Measurements from ENCODE around the gene B3GNT3. TPM values are rescaled to one million over a fixed set of nuclear protein-coding genes. Genes with fewer than 3 reads are reported as not detected.
A peak's percentile ranks its signal among the peaks of the same experiment; 100 is the strongest.

B3GNT3 gene, protein sequence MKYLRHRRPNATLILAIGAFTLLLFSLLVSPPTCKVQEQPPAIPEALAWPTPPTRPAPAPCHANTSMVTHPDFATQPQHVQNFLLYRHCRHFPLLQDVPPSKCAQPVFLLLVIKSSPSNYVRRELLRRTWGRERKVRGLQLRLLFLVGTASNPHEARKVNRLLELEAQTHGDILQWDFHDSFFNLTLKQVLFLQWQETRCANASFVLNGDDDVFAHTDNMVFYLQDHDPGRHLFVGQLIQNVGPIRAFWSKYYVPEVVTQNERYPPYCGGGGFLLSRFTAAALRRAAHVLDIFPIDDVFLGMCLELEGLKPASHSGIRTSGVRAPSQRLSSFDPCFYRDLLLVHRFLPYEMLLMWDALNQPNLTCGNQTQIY
- total RNA-seq (1 to 10 TPM in 2 of 7 donors, under 1 TPM in 3, not detected in 2; 0.36 to 1.6 (median 0.88) TPM), polyA plus RNA-seq (under 1 TPM in 2 of 3 donors, not detected in 1; 0.05 to 0.16 TPM)
- long read RNA-seq, donor 1 = 0 reads
- long read RNA-seq, donor 2 = 0 reads

- no peaks in the 10 kb centered on the region for H3K9me3 ChIP-seq
- H3K4me3 ChIP-seq = peak within 1 kb of the TSS in 4 of 8 donors; percentile 10 to 60 (median 10)
- intact Hi-C loops (cut with DNase I; ENCODE audit: low total_unique reads) = no loop called here
- H3K4me1 ChIP-seq = peaks cover 0 to 52% (median 28%) of the 10 kb centered on the region in 6 donors
- H3K27ac ChIP-seq = peak within 1 kb of the TSS in 1 of 8 donors; percentile 16
- TF ChIP-seq POLR2A (IDR thresholded peaks at IDR 0.05) = no peak
- TF ChIP-seq, protein P1, sequence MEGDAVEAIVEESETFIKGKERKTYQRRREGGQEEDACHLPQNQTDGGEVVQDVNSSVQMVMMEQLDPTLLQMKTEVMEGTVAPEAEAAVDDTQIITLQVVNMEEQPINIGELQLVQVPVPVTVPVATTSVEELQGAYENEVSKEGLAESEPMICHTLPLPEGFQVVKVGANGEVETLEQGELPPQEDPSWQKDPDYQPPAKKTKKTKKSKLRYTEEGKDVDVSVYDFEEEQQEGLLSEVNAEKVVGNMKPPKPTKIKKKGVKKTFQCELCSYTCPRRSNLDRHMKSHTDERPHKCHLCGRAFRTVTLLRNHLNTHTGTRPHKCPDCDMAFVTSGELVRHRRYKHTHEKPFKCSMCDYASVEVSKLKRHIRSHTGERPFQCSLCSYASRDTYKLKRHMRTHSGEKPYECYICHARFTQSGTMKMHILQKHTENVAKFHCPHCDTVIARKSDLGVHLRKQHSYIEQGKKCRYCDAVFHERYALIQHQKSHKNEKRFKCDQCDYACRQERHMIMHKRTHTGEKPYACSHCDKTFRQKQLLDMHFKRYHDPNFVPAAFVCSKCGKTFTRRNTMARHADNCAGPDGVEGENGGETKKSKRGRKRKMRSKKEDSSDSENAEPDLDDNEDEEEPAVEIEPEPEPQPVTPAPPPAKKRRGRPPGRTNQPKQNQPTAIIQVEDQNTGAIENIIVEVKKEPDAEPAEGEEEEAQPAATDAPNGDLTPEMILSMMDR (IDR thresholded peaks at IDR 0.05 in 8 of 11, conservative IDR thresholded peaks at IDR 0.05 in 3 of 11) = no peak
- TF ChIP-seq POLR2AphosphoS5 (IDR thresholded peaks at IDR 0.05) = peak in 2 of 3 donors; percentile 30
- H3K36me3 ChIP-seq = no peaks in the 10 kb centered on the region
- DNase-seq = no peak
- WGBS, 5 donors = 3 to 15% (median 8%) methylated on average over 39 to 50 of the region's 50 CpGs
- peaks cover 3 to 53% (median 25%) of the 10 kb centered on the region in 7 donors for H3K27me3 ChIP-seq (replicated peaks in 1 of 7)
Observed at GRCh38 chr19:17794731-17795494, at the start of gene B3GNT3. Gene B3GNT3, plus strand, starts transcription at chr19:17795138. Its CDS starts 12,670 bp downstream, at chr19:17807808.

GRCh38 chr19:17747205-17748098 lies 47.5 kb upstream of the B3GNT3 start:
- 6 to 11% (median 8%) methylated on average over 35 to 75 of the region's 75 CpGs for WGBS, 5 donors
- H3K9me3 ChIP-seq = no peaks in the 10 kb centered on the region
- H3K36me3 ChIP-seq = no peaks in the 10 kb centered on the region
- H3K4me3 ChIP-seq = peak overlapping the region; percentile 43 to 80 (median 64)
- TF ChIP-seq, protein P1 (IDR thresholded peaks at IDR 0.05 in 8 of 11, conservative IDR thresholded peaks at IDR 0.05 in 3 of 11) = peak in 2 of 11 experiments; percentile 11 to 27
- TF ChIP-seq POLR2AphosphoS5 (IDR thresholded peaks at IDR 0.05) (peak; percentile 33 to 60 (median 52)), POLR2A (IDR thresholded peaks at IDR 0.05) (no peak)
- H3K27ac ChIP-seq = peak overlapping the region in 5 of 8 donors; percentile 36 to 85 (median 77)
- H3K27me3 ChIP-seq (replicated peaks in 1 of 7) = no peaks in the 10 kb centered on the region
- peaks cover 16 to 69% (median 56%) of the 10 kb centered on the region in 6 donors for H3K4me1 ChIP-seq
- peak; percentile 97 for DNase-seq
- intact Hi-C loops (cut with DNase I; ENCODE audit: low total_unique reads) = no loop called here

DNA sequence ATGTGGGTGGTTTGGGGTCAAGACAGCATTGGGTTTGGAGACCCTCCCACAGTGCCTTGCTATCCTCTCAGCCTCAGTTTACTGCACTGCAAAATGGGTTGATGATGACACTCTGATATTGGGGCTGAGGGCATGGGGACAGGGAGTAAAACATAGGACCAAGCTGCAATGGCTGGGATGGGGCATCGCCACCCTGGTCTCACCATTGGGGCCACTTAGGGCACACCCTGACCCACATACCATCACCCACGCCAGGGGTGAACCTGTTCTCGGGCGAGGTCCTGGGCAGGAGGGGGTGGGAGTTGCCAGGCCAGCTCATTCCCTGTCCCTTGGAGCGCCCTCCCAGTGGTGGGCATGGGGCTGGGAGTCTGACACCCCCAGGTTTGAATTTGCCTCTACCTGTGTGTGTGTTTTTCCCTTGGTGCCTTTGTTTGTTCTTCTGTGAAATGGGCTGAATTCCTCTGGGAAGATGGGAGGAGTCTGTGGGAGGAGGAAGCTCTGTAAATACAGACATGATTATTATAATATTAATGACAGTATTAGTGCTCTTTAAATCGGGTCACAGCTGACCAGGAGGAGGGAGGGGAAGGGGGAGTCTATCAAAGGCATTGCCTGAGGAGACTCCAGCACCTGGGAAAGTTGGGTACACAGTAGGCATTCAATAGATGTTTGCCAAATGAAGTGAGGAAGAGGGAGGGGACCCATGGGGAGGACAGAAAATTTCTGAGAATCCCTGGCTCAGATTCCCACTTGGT lies 45.9 kb upstream of the B3GNT3 start:
- H3K4me1 ChIP-seq = peaks cover 21 to 84% (median 68%) of the 10 kb centered on the region in 6 donors
- DNase-seq = no peak
- WGBS, 5 donors = 70 to 86% (median 80%) methylated on average over 6 of the region's 6 CpGs
- intact Hi-C loops (cut with DNase I; ENCODE audit: low total_unique reads) = no loop called here
- H3K4me3 ChIP-seq = peak overlapping the region in 1 of 8 donors; percentile 80
- TF ChIP-seq, protein P1 (IDR thresholded peaks at IDR 0.05 in 8 of 11, conservative IDR thresholded peaks at IDR 0.05 in 3 of 11) = no peak
- TF ChIP-seq POLR2A (IDR thresholded peaks at IDR 0.05) (no peak), POLR2AphosphoS5 (IDR thresholded peaks at IDR 0.05) (no peak)
- no peaks in the 10 kb centered on the region for H3K27me3 ChIP-seq (replicated peaks in 1 of 7)
- no peaks in the 10 kb centered on the region for H3K9me3 ChIP-seq
- peaks cover 0 to 3% (median 1%) of the 10 kb centered on the region in 6 donors for H3K36me3 ChIP-seq
- peak overlapping the region in 3 of 8 donors; percentile 89 to 95 (median 92) for H3K27ac ChIP-seq

Data from spleen (tissue), 13 donors.